ENCODE data around the gene B3GNT3.
"Not testable (repeated sequence)": the region's sequence is repeated elsewhere in the genome, so short reads cannot be mapped to it uniquely, and the experiment has no call there.

The B3GNT3 gene

GRCh38 chr19:17757125-17757524 is 37.8 kb upstream of the B3GNT3 start:
- H3K36me3 Mint-ChIP-seq (ENCODE audit: low read depth), result peaks cover 71% of the 10 kb centered on the region

GRCh38 chr19:17758515-17758914 is 36.4 kb upstream of the B3GNT3 start:
- Mint-ChIP-seq H3K27ac (peak overlapping the region; percentile 64), H3K9me3 (no peaks in the 10 kb centered on the region), H3K36me3 (ENCODE audit: low read depth) (peaks cover 85% of the 10 kb centered on the region), H3K4me3 (no peak overlapping the region), H3K4me1 (ENCODE audit: low read depth) (peaks cover 43% of the 10 kb centered on the region), H3K27me3 (no peaks in the 10 kb centered on the region)
- DNase-seq, result no peak

More at GRCh38 chr19:17757125-17757524, 37.8 kb upstream of the B3GNT3 start:
- no peak for DNase-seq
- Mint-ChIP-seq H3K4me1 (ENCODE audit: low read depth) (peaks cover 48% of the 10 kb centered on the region), H3K27ac (peak overlapping the region; percentile 47), H3K9me3 (no peaks in the 10 kb centered on the region), H3K4me3 (no peak overlapping the region), H3K27me3 (no peaks in the 10 kb centered on the region)

- H3K9me3 Mint-ChIP-seq, result no peaks in the 10 kb centered on the region
- no peak overlapping the region for H3K27ac Mint-ChIP-seq
- peaks cover 23% of the 10 kb centered on the region for H3K4me1 Mint-ChIP-seq (ENCODE audit: low read depth)
- no peak overlapping the region for H3K4me3 Mint-ChIP-seq
- peaks cover 86% of the 10 kb centered on the region for H3K36me3 Mint-ChIP-seq (ENCODE audit: low read depth)
- DNase-seq, result no peak
- no peaks in the 10 kb centered on the region for H3K27me3 Mint-ChIP-seq
Measured at GRCh38 chr19:17761148-17761547, 33.8 kb upstream of the B3GNT3 start.

- Mint-ChIP-seq H3K27me3 (no peaks in the 10 kb centered on the region), H3K4me3 (no peak overlapping the region), H3K4me1 (ENCODE audit: low read depth) (peaks cover 16% of the 10 kb centered on the region), H3K36me3 (ENCODE audit: low read depth) (peaks cover 87% of the 10 kb centered on the region), H3K27ac (no peak overlapping the region), H3K9me3 (no peaks in the 10 kb centered on the region)
- DNase-seq, result no peak
Measured at GRCh38 chr19:17762505-17763229, 32.3 kb upstream of the B3GNT3 start.

- Mint-ChIP-seq H3K27me3 (no peaks in the 10 kb centered on the region), H3K27ac (no peak overlapping the region)
Measured at GRCh38 chr19:17764348-17764747, 30.6 kb upstream of the B3GNT3 start.

GRCh38 chr19:17765069-17765618 is 29.8 kb upstream of the B3GNT3 start:
- H3K9me3 Mint-ChIP-seq, result no peaks in the 10 kb centered on the region
- H3K27ac Mint-ChIP-seq, result peak overlapping the region; percentile 57
- H3K27me3 Mint-ChIP-seq, result no peaks in the 10 kb centered on the region
- H3K4me3 Mint-ChIP-seq, result no peak overlapping the region
- H3K4me1 Mint-ChIP-seq (ENCODE audit: low read depth), result peaks cover 11% of the 10 kb centered on the region
- DNase-seq, result no peak
- H3K36me3 Mint-ChIP-seq (ENCODE audit: low read depth), result peaks cover 86% of the 10 kb centered on the region

More at GRCh38 chr19:17764348-17764747, 30.6 kb upstream of the B3GNT3 start:
- Mint-ChIP-seq H3K9me3 (no peaks in the 10 kb centered on the region), H3K36me3 (ENCODE audit: low read depth) (peaks cover 85% of the 10 kb centered on the region), H3K4me3 (no peak overlapping the region), H3K4me1 (ENCODE audit: low read depth) (peaks cover 11% of the 10 kb centered on the region)
- DNase-seq, result no peak

GRCh38 chr19:17766543-17767131 is 28.3 kb upstream of the B3GNT3 start:
- Mint-ChIP-seq H3K9me3 (no peaks in the 10 kb centered on the region), H3K27me3 (no peaks in the 10 kb centered on the region), H3K4me3 (no peak overlapping the region), H3K27ac (peak overlapping the region; percentile 52), H3K4me1 (ENCODE audit: low read depth) (peaks cover 5% of the 10 kb centered on the region), H3K36me3 (ENCODE audit: low read depth) (peaks cover 85% of the 10 kb centered on the region)
- DNase-seq, result no peak

GRCh38 chr19:17767559-17767958 is 27.4 kb upstream of the B3GNT3 start:
- H3K36me3 Mint-ChIP-seq (ENCODE audit: low read depth), result peaks cover 90% of the 10 kb centered on the region
- H3K27ac Mint-ChIP-seq, result no peak overlapping the region
- H3K27me3 Mint-ChIP-seq, result no peaks in the 10 kb centered on the region

GRCh38 chr19:17770613-17771012 is 24.3 kb upstream of the B3GNT3 start:
- peaks cover 88% of the 10 kb centered on the region for H3K36me3 Mint-ChIP-seq (ENCODE audit: low read depth)
- H3K4me3 Mint-ChIP-seq, result no peak overlapping the region
- no peaks in the 10 kb centered on the region for H3K9me3 Mint-ChIP-seq
- H3K27ac Mint-ChIP-seq, result no peak overlapping the region
- H3K27me3 Mint-ChIP-seq, result no peaks in the 10 kb centered on the region
- no peak for DNase-seq
- H3K4me1 Mint-ChIP-seq (ENCODE audit: low read depth), result peaks cover 7% of the 10 kb centered on the region

More at GRCh38 chr19:17767559-17767958, 27.4 kb upstream of the B3GNT3 start:
- no peak for DNase-seq
- H3K9me3 Mint-ChIP-seq, result no peaks in the 10 kb centered on the region
- H3K4me1 Mint-ChIP-seq (ENCODE audit: low read depth), result peaks cover 5% of the 10 kb centered on the region
- no peak overlapping the region for H3K4me3 Mint-ChIP-seq

GRCh38 chr19:17772172-17772571 is 22.8 kb upstream of the B3GNT3 start:
- no peaks in the 10 kb centered on the region for H3K9me3 Mint-ChIP-seq
- DNase-seq, result no peak
- H3K4me1 Mint-ChIP-seq (ENCODE audit: low read depth), result peaks cover 14% of the 10 kb centered on the region
- H3K4me3 Mint-ChIP-seq, result no peak overlapping the region
- no peaks in the 10 kb centered on the region for H3K27me3 Mint-ChIP-seq
- no peak overlapping the region for H3K27ac Mint-ChIP-seq
- peaks cover 89% of the 10 kb centered on the region for H3K36me3 Mint-ChIP-seq (ENCODE audit: low read depth)

GRCh38 chr19:17775245-17775927 is 19.6 kb upstream of the B3GNT3 start:
- no peak overlapping the region for H3K4me3 Mint-ChIP-seq
- peaks cover 84% of the 10 kb centered on the region for H3K36me3 Mint-ChIP-seq (ENCODE audit: low read depth)
- H3K9me3 Mint-ChIP-seq, result no peaks in the 10 kb centered on the region
- peaks cover 22% of the 10 kb centered on the region for H3K4me1 Mint-ChIP-seq (ENCODE audit: low read depth)
- DNase-seq, result peak; percentile 64
- no peaks in the 10 kb centered on the region for H3K27me3 Mint-ChIP-seq
- H3K27ac Mint-ChIP-seq, result peak overlapping the region; percentile 66

- Mint-ChIP-seq H3K4me1 (ENCODE audit: low read depth) (peaks cover 22% of the 10 kb centered on the region), H3K4me3 (no peak overlapping the region), H3K9me3 (no peaks in the 10 kb centered on the region), H3K27me3 (no peaks in the 10 kb centered on the region), H3K27ac (peak overlapping the region; percentile 81), H3K36me3 (ENCODE audit: low read depth) (peaks cover 81% of the 10 kb centered on the region)
- DNase-seq, result no peak
Measured at GRCh38 chr19:17775991-17776803, 18.7 kb upstream of the B3GNT3 start.

GRCh38 chr19:17777840-17778239 is 17.1 kb upstream of the B3GNT3 start:
- not testable (repeated sequence) for DNase-seq, H3K27ac Mint-ChIP-seq, H3K27me3 Mint-ChIP-seq, H3K9me3 Mint-ChIP-seq, H3K4me3 Mint-ChIP-seq
- H3K36me3 Mint-ChIP-seq (ENCODE audit: low read depth), result peaks cover 85% of the 10 kb centered on the region
- peaks cover 22% of the 10 kb centered on the region for H3K4me1 Mint-ChIP-seq (ENCODE audit: low read depth)

Measured in activated T-cell treated with anti-CD3 and anti-CD28 coated beads, Interleukin-2, amount 50 U/mL, for 24 hours (primary cell).